ENCODE measurements around the gene FOXA2.

GRCh38 chr20:22620342-22620741 is 36.0 kb upstream of the FOXA2 start:
- TF ChIP-seq FOXM1 (IDR thresholded peaks at IDR 0.05; ENCODE audit: borderline replicate concordance), result no peak
- TF ChIP-seq SP1 (IDR thresholded peaks at IDR 0.05), result no peak
- TF ChIP-seq ELF4 (IDR thresholded peaks at IDR 0.05), result no peak
- TF ChIP-seq NFRKB (IDR thresholded peaks at IDR 0.05), result no peak
- TF ChIP-seq FOXK2 (IDR thresholded peaks at IDR 0.05), result no peak
- no peak for TF ChIP-seq PKNOX1 (IDR thresholded peaks at IDR 0.05)
- no peak for TF ChIP-seq BHLHE40 (IDR thresholded peaks at IDR 0.05; ENCODE audit: borderline replicate concordance)
- TF ChIP-seq SUZ12 (IDR thresholded peaks at IDR 0.05), result no peak
- no peak for TF ChIP-seq CTBP1 (IDR thresholded peaks at IDR 0.05; ENCODE audit: borderline replicate concordance)
- no peak for TF ChIP-seq TARDBP (IDR thresholded peaks at IDR 0.05)

Measured in HEK293T (cell line).